ENCODE measurements around the gene TBC1D22B. TPM values are rescaled to one million over a fixed set of nuclear protein-coding genes. Genes with fewer than 3 reads are reported as not detected.
A peak's percentile ranks its signal among the peaks of the same experiment; 100 is the strongest.

TBC1D22B gene
- total RNA-seq, 1 donor from 2014 or later: 9.7 TPM

- DNase-seq (ENCODE audit: low read depth in 2 of 2): peak; percentile 20 to 31
These were observed 97.2 kb downstream of the TBC1D22B start for GRCh38 chr6:37354526-37355384.

- peak in 1 of 2 donors; percentile 15 for DNase-seq (ENCODE audit: low read depth in 2 of 2)
These were observed 99.7 kb downstream of the TBC1D22B start for GRCh38 chr6:37357288-37357687.

- no peak for DNase-seq (ENCODE audit: low read depth in 2 of 2)
These were observed 100.3 kb downstream of the TBC1D22B start for GRCh38 chr6:37357860-37358259.

DNA sequence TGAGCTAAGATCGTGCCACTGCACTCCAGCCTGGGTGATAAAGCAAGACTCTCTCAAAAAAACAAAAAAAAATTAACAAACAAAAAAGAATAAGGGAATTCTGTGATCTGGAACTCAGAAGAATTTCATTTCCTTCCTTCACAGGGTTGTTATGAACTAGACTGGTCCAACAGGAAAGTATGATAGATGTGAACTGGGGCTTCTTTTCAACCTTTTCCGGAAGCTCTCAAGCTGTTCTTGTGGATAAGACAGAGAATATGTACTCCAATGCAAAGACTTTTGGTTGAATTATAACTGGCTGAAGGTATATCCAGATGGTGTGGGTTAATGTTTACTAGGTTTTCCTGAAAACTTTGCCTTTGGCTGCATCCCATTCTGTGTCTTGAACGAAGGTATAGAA, 101.5 kb downstream of the TBC1D22B start:
- DNase-seq (ENCODE audit: low read depth in 2 of 2): peak; percentile 17 to 87

GRCh38 chr6:37362101-37362828, 104.7 kb downstream of the TBC1D22B start:
- DNase-seq (ENCODE audit: low read depth in 2 of 2): no peak

DNA sequence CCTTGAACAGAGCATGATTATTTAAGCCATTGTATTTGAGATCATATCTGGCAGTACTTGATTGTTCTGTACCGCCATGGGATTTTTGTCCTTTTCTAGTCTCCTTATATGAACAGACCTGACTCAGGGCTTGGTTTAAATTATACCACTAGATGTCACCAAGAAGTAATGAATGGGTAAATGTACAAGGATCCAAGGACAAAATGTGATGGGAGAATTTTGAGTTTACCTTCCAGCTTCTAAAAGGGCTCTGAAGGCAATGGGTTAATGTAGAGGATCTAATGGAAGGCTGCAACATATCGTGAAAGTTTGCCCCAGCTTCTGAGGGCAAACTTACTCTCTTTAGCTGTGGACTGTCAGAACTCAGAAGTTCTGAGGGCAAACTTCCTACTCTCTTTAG, 108.2 kb downstream of the TBC1D22B start:
- DNase-seq (ENCODE audit: low read depth in 2 of 2): peak; percentile 40 to 45

DNA sequence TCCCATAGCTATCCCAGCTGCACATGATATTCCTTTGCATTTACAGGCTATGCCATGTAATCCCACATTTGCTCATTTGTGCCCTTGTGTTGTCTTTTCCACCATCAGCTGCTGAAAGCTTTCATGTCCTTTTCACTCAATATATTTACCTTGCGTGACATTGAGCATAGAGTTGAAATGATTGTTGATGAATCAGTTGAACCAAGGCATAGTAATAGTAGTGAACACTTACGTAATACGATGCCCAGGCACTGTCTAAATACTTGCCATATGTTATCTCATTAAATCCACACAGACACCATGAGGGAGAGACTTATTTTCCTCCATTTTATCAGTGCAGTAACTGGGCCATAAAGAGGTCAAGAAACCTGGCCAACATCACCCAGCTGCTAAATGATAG, 109.3 kb downstream of the TBC1D22B start:
- DNase-seq (ENCODE audit: low read depth in 2 of 2): no peak

DNA sequence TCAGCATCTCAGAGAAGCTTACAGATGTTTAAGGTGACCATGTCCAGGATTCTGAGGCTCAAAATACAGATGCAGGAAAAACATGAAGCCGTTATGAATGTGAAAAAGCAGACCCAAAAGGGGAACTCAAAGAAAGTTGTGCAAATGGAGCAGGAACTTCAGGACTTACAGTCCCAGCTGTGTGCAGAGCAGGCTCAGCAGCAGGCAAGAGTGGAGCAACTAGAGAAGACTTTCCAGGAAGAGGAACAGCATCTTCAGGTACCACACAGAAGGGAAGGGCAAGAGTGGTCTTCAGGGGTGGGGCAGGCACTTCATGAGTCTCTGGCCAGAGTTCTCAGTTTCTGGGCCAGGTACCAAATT, 111.4 kb downstream of the TBC1D22B start:
- no peak for DNase-seq (ENCODE audit: low read depth in 2 of 2)

- DNase-seq (ENCODE audit: low read depth in 2 of 2): peak; percentile 68 to 69
These were observed 112.0 kb downstream of the TBC1D22B start for GRCh38 chr6:37369321-37370201.

DNA sequence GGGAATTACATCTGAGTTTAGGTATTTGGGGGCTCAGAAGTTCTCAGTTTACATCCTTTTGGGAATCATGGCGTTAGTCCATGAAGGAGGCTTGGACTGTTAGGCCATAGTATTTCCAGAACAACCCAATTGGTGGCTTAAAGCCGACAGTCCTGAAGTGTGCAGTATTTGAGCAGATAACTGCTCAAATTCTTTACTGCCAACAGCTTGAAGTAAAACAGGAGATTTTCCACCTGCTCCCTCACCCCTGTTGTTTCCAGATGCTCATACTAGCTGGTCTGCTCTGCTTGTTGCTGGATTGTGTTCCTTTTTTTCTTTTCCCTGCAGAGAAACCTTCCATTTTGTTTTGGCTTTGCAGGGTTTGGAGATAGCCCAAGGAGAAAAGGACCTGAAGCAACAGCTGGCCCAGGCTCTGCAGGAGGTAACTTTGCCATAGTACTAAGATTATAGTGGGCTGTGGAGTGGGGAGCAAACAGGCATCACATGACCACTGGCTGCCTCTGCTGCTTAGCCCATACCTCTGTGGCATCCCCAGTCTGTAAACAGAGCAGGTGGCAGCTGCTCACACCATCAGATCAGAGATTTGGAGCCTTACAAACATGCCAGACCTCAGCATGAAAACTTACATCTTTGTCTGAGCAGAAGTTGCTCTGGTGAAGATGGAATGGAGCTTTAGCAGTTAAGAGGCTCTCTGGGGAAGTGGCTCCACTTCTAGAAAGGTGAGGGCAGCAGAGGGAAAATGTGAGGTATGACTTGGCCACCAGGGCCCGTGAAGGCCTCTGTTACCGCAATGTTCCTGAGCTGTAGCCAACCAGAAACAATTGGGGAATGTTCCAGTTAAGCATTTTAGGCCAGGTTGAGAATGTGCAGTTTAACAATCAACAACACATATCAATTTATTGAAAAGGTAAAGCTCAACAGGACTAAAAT, 113.8 kb downstream of the TBC1D22B start:
- DNase-seq (ENCODE audit: low read depth in 2 of 2): no peak

GRCh38 chr6:37372116-37372515, 114.5 kb downstream of the TBC1D22B start:
- no peak for DNase-seq (ENCODE audit: low read depth in 2 of 2)

- DNase-seq (ENCODE audit: low read depth in 2 of 2): peak in 1 of 2 donors; percentile 27
These were observed 116.4 kb downstream of the TBC1D22B start for GRCh38 chr6:37373822-37374471.

- no peak for DNase-seq (ENCODE audit: low read depth in 2 of 2)
These were observed 117.8 kb downstream of the TBC1D22B start for GRCh38 chr6:37375376-37375775.

DNA sequence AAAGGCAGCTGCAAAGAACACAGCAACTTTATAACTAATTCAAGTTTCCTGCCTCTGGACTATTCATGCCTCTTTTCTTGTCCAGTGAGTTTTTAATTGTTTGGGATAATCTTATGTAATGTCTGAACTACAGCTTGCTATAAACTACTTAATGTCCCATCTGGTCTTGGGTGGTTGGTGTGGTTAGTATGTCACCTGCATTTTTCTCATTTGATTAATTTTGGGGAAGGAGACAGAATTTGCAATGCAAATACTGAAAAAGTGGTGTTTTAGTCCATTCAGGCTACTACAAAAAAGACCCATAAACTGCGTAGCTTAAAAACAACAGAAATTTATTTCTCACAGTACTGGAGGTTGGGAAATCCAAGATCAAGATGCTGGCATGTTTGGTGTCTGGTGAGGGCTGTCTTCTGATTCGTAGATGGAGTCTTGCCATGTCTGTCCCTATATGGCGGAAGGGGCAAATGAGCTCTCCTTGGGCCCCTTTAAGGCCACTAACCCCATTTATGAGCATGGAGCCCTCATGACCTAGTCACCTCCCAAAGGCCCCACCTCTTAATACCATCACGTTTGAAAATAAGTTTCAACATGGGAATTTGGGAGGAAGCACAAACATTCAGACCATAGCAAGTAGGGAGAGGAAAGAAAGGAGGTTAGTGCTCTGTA, 118.6 kb downstream of the TBC1D22B start:
- no peak for DNase-seq (ENCODE audit: low read depth in 2 of 2)

DNA sequence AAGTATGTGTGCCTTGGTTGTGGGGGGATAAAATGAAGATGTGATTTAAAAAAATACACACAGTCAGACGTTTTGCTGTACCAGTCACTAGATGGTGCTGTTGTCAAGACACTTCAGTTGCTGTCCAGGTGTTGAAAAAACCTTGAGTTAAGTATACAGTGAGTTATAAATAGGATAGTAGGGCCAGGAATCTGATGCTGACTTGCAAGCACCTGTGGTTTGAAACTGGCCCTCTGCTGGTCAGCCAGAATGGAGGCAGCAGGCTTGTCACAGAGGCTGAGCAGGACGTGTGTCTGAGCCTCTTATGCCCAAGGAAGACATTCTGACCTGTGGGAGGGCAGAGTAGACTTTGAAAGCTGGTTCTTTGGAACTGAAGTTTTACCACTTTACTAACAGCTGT, 124.0 kb downstream of the TBC1D22B start:
- peak; percentile 69 to 72 for DNase-seq (ENCODE audit: low read depth in 2 of 2)
